Esophagus muscularis mucosa (tissue), 4 donors: ENCODE measurements around the gene TEDC1. TPM values are rescaled to one million over a fixed set of nuclear protein-coding genes. Genes with fewer than 3 reads are reported as not detected.

Experiments used
- DNase-seq: peaks from one replicate; pipeline ENCODE4 v3.0.0-alpha.2; 2017; ENCODE audit errors: extremely low spot score
- H3K27ac ChIP-seq, 4 donors: fragments of 200-600 bp; sonication (generic); replicated peaks in 1 of 4; 1 replicate in 3 of 4; 2 replicates in 1 of 4; pipeline ENCODE4 v1.5.1; 2016 to 2019; ENCODE audit warnings: mild to moderate bottlenecking in 1 of 4
- H3K27me3 ChIP-seq, 4 donors: fragments of 200-600 bp; sonication (generic); one replicate each; pipeline versions ENCODE4 v1.5.1 to v1.6.0; 2016 to 2019
- H3K36me3 ChIP-seq, 4 donors: fragments of 200-600 bp; sonication (generic); one replicate each; pipeline ENCODE4 v1.5.1; 2016 to 2019
- H3K4me1 ChIP-seq, 4 donors: fragments of 200-600 bp; sonication (generic); one replicate each; pipeline ENCODE4 v1.5.1; 2016 to 2019
- H3K4me3 ChIP-seq, 4 donors: fragments of 200-600 bp; sonication (generic); 1 replicate in 2 of 4; 2 replicates in 2 of 4; pipeline ENCODE4 v1.5.1; 2016 to 2019; ENCODE audit warnings: mild to moderate bottlenecking in 4 of 4, moderate library complexity in 1 of 4
- H3K9me3 ChIP-seq, 4 donors: fragments of 200-600 bp; sonication (generic); 1 replicate in 3 of 4; 2 replicates in 1 of 4; pipeline ENCODE4 v1.5.1; 2016 to 2019
- EP300 ChIP-seq: sonication (generic); formaldehyde crosslinking; IDR thresholded peaks from one replicate; pipeline ENCODE4 v1.6.1; 2017; ENCODE audit warnings: antibody characterized with exemption
- POLR2A ChIP-seq: fragments of 450-650 bp; IDR thresholded peaks from one replicate; pipeline ENCODE4 v1.6.1; 2017; ENCODE audit warnings: antibody characterized with exemption, moderate library complexity, mild to moderate bottlenecking, low read depth
- POLR2AphosphoS5 ChIP-seq, 2 donors: sonication (generic); formaldehyde crosslinking; IDR thresholded peaks; one replicate each; pipeline ENCODE4 v1.6.1; 2017; ENCODE audit warnings: antibody characterized with exemption in 2 of 2
- WGBS: methylation state at CpG from one replicate; pipeline ENCODE4 v1.1.5; 2018; 5-methylcytosine and 5-hydroxymethylcytosine counted together
- intact Hi-C: fragments of 100-400 bp; cut with DNase I; formaldehyde crosslinking; loops from one replicate; pipeline ENCODE4 v1.15.1; 2023
- total RNA-seq, 4 donors: library from RNA; depleted of rRNA; stranded (reverse); fragments of >200 nt; gene quantifications; one replicate each; pipeline versions ENCODE4 v1.1.0 to v1.2.1, GENCODE V29; 2016
- TF ChIP-seq, protein P1 (sequence below), 3 experiments: fragments of 200-600 bp in 2 of 3; fragments of 450-650 bp in 1 of 3; sonication (generic) in 2 of 3; IDR thresholded peaks; one replicate each; pipeline ENCODE4 v1.5.1; 2017 to 2019; ENCODE audit warnings: antibody characterized with exemption in 3 of 3, mild to moderate bottlenecking in 2 of 3, moderate library complexity in 1 of 3

TEDC1 gene
- total RNA-seq, 4 donors from 2014 or later = 3.8 to 6.6 (median 4.7) TPM

GRCh38 chr14:105487449-105487985, 3.5 kb upstream of the TEDC1 start:
- TF ChIP-seq POLR2AphosphoS5 (IDR thresholded peaks at IDR 0.05) (no peak), EP300 (no peak)
- Histone ChIP-seq H3K4me3 (peak overlapping the region; percentile 68 to 75 (median 72)), H3K36me3 (peaks cover 0 to 8% (median 3%) of the 10 kb centered on the region in 4 donors), H3K27me3 (peaks cover 0 to 14% (median 0%) of the 10 kb centered on the region in 4 donors), H3K27ac (peak overlapping the region; percentile 93 to 99 (median 96)), H3K9me3 (no peaks in the 10 kb centered on the region), H3K4me1 (peaks cover 82 to 93% (median 90%) of the 10 kb centered on the region in 4 donors)
- WGBS = no CpG with 5 or more reads among the region's 48 CpGs
- intact Hi-C loops = loop anchor here (5.0 kb wide), 1 partner anchor 40 kb away; no protein-coding TSS in a partner anchor
- no peak for DNase-seq

DNA sequence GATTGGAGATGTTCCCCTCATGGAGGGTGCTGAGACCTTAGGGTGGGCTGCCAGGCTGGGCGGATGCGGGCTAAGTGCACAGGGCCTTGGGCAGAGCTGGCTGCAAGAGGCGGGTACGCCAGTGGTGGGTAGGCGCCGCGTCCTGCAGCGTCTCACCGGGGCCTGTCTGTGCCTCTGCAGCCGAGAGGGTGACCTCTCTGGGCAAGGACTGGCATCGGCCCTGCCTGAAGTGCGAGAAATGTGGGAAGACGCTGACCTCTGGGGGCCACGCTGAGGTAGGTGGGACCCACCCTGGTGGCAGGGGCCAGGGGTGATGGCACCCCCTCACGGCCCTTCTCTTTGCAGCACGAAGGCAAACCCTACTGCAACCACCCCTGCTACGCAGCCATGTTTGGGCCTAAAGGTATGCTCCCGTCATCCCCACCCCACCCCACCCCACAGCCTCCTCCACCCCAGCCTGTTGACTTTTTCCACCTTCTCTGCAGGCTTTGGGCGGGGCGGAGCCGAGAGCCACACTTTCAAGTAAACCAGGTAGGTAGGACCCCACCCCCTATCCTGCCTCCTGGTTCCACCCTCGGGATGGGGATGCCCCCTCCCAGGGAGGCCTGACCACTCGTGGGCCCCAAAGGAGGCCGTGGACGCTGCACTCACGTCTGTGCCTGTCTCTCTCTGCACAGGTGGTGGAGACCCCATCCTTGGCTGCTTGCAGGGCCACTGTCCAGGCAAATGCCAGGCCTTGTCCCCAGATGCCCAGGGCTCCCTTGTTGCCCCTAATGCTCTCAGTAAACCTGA, 2.9 kb upstream of the TEDC1 start:
- peak overlapping the region; percentile 68 to 75 (median 72) for H3K4me3 ChIP-seq
- peaks cover 75 to 93% (median 84%) of the 10 kb centered on the region in 4 donors for H3K4me1 ChIP-seq
- H3K9me3 ChIP-seq = no peaks in the 10 kb centered on the region
- no peak for DNase-seq
- H3K36me3 ChIP-seq = peaks cover 4 to 10% (median 6%) of the 10 kb centered on the region in 4 donors
- peaks cover 0 to 14% (median 0%) of the 10 kb centered on the region in 4 donors for H3K27me3 ChIP-seq
- WGBS = 67% methylated on average over 14 of the region's 26 CpGs
- peak overlapping the region; percentile 93 to 99 (median 96) for H3K27ac ChIP-seq
- intact Hi-C loops = loop anchor here (5.0 kb wide), 1 partner anchor 41 kb away; no protein-coding TSS in a partner anchor
- TF ChIP-seq EP300 = no peak
- no peak for TF ChIP-seq POLR2AphosphoS5 (IDR thresholded peaks at IDR 0.05)
- TF ChIP-seq, protein P1, sequence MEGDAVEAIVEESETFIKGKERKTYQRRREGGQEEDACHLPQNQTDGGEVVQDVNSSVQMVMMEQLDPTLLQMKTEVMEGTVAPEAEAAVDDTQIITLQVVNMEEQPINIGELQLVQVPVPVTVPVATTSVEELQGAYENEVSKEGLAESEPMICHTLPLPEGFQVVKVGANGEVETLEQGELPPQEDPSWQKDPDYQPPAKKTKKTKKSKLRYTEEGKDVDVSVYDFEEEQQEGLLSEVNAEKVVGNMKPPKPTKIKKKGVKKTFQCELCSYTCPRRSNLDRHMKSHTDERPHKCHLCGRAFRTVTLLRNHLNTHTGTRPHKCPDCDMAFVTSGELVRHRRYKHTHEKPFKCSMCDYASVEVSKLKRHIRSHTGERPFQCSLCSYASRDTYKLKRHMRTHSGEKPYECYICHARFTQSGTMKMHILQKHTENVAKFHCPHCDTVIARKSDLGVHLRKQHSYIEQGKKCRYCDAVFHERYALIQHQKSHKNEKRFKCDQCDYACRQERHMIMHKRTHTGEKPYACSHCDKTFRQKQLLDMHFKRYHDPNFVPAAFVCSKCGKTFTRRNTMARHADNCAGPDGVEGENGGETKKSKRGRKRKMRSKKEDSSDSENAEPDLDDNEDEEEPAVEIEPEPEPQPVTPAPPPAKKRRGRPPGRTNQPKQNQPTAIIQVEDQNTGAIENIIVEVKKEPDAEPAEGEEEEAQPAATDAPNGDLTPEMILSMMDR (IDR thresholded peaks at IDR 0.05) = no peak

DNA sequence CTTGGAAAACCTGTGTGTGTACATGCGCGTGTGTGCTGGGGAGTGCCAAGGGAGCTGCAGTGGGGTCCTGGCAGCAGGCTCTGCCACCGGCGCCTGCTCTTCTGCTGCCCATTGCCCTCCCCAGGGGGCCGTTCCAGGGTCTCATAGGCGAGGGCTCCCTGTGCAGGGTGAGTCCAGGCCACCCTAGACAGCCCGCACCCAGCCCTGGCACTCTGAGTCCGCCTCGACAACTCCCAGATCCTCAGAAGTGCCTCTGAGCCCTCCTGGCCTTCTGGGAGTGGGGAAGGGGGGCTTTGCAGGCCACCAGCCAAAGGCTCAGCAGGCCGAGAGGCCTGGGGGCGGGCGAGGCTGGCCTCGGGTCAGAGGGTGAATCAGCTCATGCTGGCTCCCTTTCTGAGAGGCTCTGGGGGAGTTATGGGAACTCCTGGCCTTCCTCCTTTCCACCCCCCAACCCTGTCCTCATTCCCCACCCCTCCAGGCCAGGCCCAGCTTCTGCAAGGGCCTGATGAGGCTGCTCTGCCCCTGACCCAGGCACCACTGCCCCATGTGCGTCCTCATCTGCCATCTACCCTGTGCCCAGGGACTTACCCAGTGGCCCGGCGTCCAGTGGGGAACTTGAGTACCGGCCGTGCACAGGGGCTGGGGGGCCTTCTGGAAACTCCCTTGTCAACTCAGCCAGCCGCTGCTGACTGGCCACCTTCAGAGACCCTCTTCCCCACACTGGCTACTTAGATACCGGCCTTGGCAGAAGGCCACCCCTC, 2.1 kb upstream of the TEDC1 start:
- no peak for DNase-seq
- peaks cover 0 to 14% (median 0%) of the 10 kb centered on the region in 4 donors for H3K27me3 ChIP-seq
- no peak for TF ChIP-seq POLR2AphosphoS5 (IDR thresholded peaks at IDR 0.05)
- no peak for TF ChIP-seq EP300
- no peak for TF ChIP-seq POLR2A
- TF ChIP-seq, protein P1 (IDR thresholded peaks at IDR 0.05) = no peak
- peaks cover 4 to 13% (median 6%) of the 10 kb centered on the region in 4 donors for H3K36me3 ChIP-seq
- H3K4me1 ChIP-seq = peaks cover 68 to 86% (median 76%) of the 10 kb centered on the region in 4 donors
- WGBS = 37% methylated on average over 7 of the region's 20 CpGs
- peak overlapping the region; percentile 93 to 99 (median 96) for H3K27ac ChIP-seq
- intact Hi-C loops = loop anchor here (5.0 kb wide), 1 partner anchor 42 kb away; no protein-coding TSS in a partner anchor
- H3K9me3 ChIP-seq = no peaks in the 10 kb centered on the region
- H3K4me3 ChIP-seq = peak overlapping the region; percentile 68 to 75 (median 72)

DNA sequence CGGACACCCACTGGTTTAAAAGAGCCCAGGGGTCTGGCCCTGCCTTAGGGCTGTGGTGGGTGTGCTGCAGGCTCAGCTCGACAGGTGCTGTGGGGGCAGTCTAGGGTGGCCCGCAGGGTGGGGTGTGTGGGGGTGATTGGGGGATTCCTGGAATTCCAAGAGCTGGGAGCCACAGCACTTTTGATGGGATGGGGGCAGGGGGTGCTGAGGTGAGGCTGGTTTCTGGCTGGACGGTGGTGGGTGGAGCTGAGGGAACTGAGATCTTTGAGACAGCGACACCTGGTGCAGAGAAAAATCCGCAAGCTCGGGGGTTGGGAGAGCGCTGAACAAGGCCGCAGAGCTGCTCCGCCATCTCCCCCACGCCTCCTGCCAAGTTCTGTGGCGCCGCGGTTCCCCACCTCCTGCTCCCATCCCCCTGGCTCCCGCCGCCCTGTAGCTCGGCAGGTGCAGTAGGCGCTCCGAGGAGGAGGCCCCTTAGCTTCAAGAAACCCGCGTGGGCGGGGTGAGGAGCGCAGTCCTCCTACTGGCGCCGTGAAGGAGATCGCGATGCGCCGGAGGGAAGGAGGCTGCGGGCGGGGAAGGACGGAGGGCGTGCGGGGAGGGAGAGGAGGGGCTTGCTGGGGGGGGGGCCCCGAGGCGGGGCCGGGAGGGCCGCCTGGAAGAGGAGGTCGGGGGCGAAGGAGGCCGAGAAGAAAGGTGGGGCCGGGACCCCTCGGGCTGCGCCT, 1.3 kb upstream of the TEDC1 start:
- H3K4me1 ChIP-seq = peaks cover 60 to 79% (median 69%) of the 10 kb centered on the region in 4 donors
- TF ChIP-seq POLR2AphosphoS5 (IDR thresholded peaks at IDR 0.05) (peak; percentile 43 to 55), EP300 (no peak), POLR2A (no peak)
- TF ChIP-seq, protein P1 (IDR thresholded peaks at IDR 0.05) = peak; percentile 56 to 74 (median 72)
- WGBS = 2% methylated on average over 28 of the region's 44 CpGs
- peaks cover 0 to 14% (median 0%) of the 10 kb centered on the region in 4 donors for H3K27me3 ChIP-seq
- peaks cover 4 to 13% (median 8%) of the 10 kb centered on the region in 4 donors for H3K36me3 ChIP-seq
- H3K9me3 ChIP-seq = no peaks in the 10 kb centered on the region
- DNase-seq = no peak
- intact Hi-C loops = loop anchor here (2.0 to 5.0 kb wide), 2 partner anchors 42 to 119 kb away; no protein-coding TSS in a partner anchor
- H3K4me3 ChIP-seq = peak overlapping the region; percentile 68 to 75 (median 72)
- H3K27ac ChIP-seq = peak overlapping the region; percentile 93 to 99 (median 96)
